Kidney (tissue), 14 donors: Measurements from ENCODE around the gene FBXO7. TPM values are rescaled to one million over a fixed set of nuclear protein-coding genes. Genes with fewer than 3 reads are reported as not detected.

Experiments
- DNase-seq, 5 donors: peaks; one replicate each; pipeline ENCODE4 v3.0.0-alpha.2; 2013 to 2020
- FAIRE-seq: peaks from 2 replicates; lab custom pipeline; 2012; peaks lifted over from hg19 to GRCh38; lab: Jason Lieb, UNC
- H3K27ac ChIP-seq, 2 donors: one replicate each; pipeline ENCODE4 v1.7.0; 2013; ENCODE audit warnings: low read depth in 2 of 2, low read length in 2 of 2, inconsistent platforms in 1 of 2
- H3K27me3 ChIP-seq: one replicate; pipeline ENCODE4 v1.7.1; 2013; ENCODE audit warnings: low read length, inconsistent platforms; ENCODE audit not compliant: control insufficient read depth, insufficient read depth
- H3K36me3 ChIP-seq, 3 donors: one replicate each; pipeline versions ENCODE4 v1.7.0 to v1.7.1; 2013; ENCODE audit warnings: low read length in 3 of 3, control low read depth in 1 of 3, inconsistent platforms in 1 of 3; ENCODE audit not compliant: insufficient read depth in 3 of 3, control insufficient read depth in 2 of 3
- H3K4me1 ChIP-seq, 3 donors: one replicate each; pipeline versions ENCODE4 v1.7.0 to v1.7.1; 2013; ENCODE audit warnings: low read length in 3 of 3, inconsistent platforms in 1 of 3, low read depth in 1 of 3; ENCODE audit not compliant: control insufficient read depth in 2 of 3, insufficient read depth in 2 of 3
- H3K4me3 ChIP-seq, 3 donors: one replicate each; pipeline versions ENCODE4 v1.7.0 to v1.8.1; 2013; ENCODE audit warnings: low read length in 3 of 3, control low read depth in 1 of 3, inconsistent platforms in 1 of 3
- H3K9ac ChIP-seq, 3 donors: one replicate each; pipeline versions ENCODE4 v1.7.0 to v1.7.1; 2013; ENCODE audit warnings: low read length in 3 of 3, control low read depth in 1 of 3, inconsistent platforms in 1 of 3
- H3K9me3 ChIP-seq, 3 donors: one replicate each; pipeline versions ENCODE4 v1.7.0 to v1.7.1; 2013; ENCODE audit warnings: low read length in 3 of 3, control low read depth in 1 of 3, inconsistent platforms in 1 of 3; ENCODE audit not compliant: control insufficient read depth in 2 of 3, insufficient read depth in 1 of 3
- CTCF ChIP-seq: IDR thresholded peaks from 3 replicates; pipeline ENCODE4 v1.5.1; 2012; ENCODE audit warnings: mild to moderate bottlenecking, moderate library complexity, borderline replicate concordance; ENCODE audit not compliant: insufficient read depth; ENCODE audit errors: extremely low read depth
- intact Hi-C: fragments of 100-400 bp; cut with DNase I; formaldehyde crosslinking; loops from one replicate; pipeline ENCODE4 v1.11.1; 2022
- polyA plus RNA-seq: library from polyadenylated mRNA; stranded (reverse); fragments of 350-450 nt; fragmentation: Illumina TruSeq; extraction: RNeasy Lipid Tissue Mini Kit (QIAGEN cat#74804); gene quantifications from one replicate; pipeline ENCODE4 v1.2.3, GENCODE V29; 2014; ENCODE audit warnings: low read depth, low replicate concordance; ENCODE audit not compliant: insufficient read depth
- total RNA-seq: library from RNA; stranded (reverse); fragmentation: NEBNext Ultra II Directional; extraction: Animal tissue kit (Norgen Biotek cat#: 25700); gene quantifications from one replicate; pipeline ENCODE4 v1.2.1, GENCODE V29; 2021
- donor health status: control.
- donor health status: control.
- donor health status: control.
- donor health status: control.
- donor health status: control.
- donor health status: DM: yes; HTN: yes; CAD: no.
- donor health status: Normal renal cell carcinoma (clear cell type).

Gene FBXO7
- total and polyA plus RNA-seq, 2 donors from 2014 or later: 91.0 to 131 TPM

- Histone ChIP-seq H3K4me3 (no peak overlapping the region), H3K4me1 (peaks cover 0 to 2% (median 0%) of the 10 kb centered on the region in 3 donors), H3K27me3 (no peaks in the 10 kb centered on the region), H3K27ac (no peak overlapping the region), H3K9me3 (no peaks in the 10 kb centered on the region), H3K9ac (no peak overlapping the region), H3K36me3 (no peaks in the 10 kb centered on the region)
- FAIRE-seq (no peak), DNase-seq (no peak)
- intact Hi-C loops: no loop called here
- TF ChIP-seq CTCF: no peak
Observed at GRCh38 chr22:32542677-32543357, 68.2 kb downstream of the FBXO7 start.

- Histone ChIP-seq H3K9me3 (no peaks in the 10 kb centered on the region), H3K27me3 (no peaks in the 10 kb centered on the region), H3K4me3 (no peak overlapping the region), H3K9ac (no peak overlapping the region), H3K36me3 (no peaks in the 10 kb centered on the region), H3K27ac (no peak overlapping the region), H3K4me1 (peaks cover 0 to 2% (median 0%) of the 10 kb centered on the region in 3 donors)
- intact Hi-C loops: no loop called here
- TF ChIP-seq CTCF: no peak
- no peak for FAIRE-seq
- no peak for DNase-seq
Observed at GRCh38 chr22:32544953-32545558, 70.4 kb downstream of the FBXO7 start.

DNA sequence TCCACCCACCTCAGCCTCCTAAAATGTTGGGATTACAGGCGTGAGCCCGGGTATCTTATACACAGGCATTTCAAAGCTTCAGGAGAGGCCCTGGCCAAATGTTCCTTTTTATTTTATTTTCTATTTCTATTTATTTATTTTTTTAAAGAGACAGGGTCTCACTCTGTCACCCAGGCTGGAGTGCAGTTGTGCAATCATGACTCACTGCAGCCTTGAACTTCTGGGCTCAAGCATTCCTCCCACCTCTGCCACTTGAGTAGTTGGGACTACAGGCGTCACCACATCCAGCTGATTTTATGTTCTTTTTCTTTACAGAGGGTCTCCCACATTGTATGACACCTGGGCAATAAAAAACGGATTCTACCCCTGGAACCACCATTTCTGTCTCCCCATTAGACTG lies 71.2 kb downstream of the FBXO7 start:
- TF ChIP-seq CTCF: no peak
- DNase-seq (no peak), FAIRE-seq (no peak)
- Histone ChIP-seq H3K36me3 (no peaks in the 10 kb centered on the region), H3K27ac (no peak overlapping the region), H3K4me3 (no peak overlapping the region), H3K9ac (no peak overlapping the region), H3K9me3 (no peaks in the 10 kb centered on the region), H3K27me3 (no peaks in the 10 kb centered on the region), H3K4me1 (peaks cover 0 to 2% (median 0%) of the 10 kb centered on the region in 3 donors)
- intact Hi-C loops: no loop called here
